ENCODE results near the gene CPEB1. TPM values are rescaled to one million over a fixed set of nuclear protein-coding genes. Genes with fewer than 3 reads are reported as not detected.

CPEB1 gene
- total RNA-seq, 1 donor from 2014 or later = 0.72 TPM

DNA sequence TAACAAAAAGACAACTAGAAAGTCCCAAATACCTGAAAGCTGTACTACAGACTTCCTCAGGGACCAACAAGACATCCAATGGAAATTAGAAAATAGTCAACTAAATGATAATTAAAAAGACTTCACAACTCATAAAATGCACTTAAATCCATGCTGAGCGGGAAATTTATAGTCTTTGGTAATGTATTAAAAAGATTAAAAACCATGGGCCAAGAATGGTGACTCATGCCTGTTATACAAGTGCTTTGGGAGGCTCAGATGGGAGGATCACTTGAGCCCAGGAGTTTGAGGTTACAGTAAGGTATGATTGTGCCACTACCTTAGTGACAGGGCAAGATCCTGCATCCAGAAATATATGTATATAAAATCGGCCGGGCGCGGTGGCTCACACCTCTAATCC lies 45.0 kb downstream of the CPEB1 start:
- ATAC-seq (no peak), DNase-seq (no peak)
- intact Hi-C loops (cut with micrococcal nuclease) = no loop called here

DNA sequence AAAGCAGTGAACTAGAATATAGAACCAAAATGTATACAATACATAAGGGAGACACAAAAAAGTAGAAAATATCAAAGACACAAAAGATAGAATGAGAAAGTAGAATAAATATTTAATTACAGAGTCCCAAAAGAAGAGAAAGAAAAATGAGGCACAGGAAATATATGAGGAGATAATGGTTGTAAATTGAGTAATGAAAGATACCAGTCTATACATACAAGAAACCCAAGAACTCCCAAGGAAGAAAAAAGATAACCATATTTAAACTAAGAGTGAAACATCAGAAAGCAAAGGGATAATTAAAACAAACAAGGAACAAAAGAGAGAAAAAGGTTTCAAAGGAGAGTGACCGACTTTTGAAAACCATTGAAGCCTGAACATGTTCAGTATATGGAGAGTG lies 47.3 kb downstream of the CPEB1 start:
- intact Hi-C loops (cut with micrococcal nuclease) = no loop called here
- ATAC-seq (no peak), DNase-seq (no peak)

DNA sequence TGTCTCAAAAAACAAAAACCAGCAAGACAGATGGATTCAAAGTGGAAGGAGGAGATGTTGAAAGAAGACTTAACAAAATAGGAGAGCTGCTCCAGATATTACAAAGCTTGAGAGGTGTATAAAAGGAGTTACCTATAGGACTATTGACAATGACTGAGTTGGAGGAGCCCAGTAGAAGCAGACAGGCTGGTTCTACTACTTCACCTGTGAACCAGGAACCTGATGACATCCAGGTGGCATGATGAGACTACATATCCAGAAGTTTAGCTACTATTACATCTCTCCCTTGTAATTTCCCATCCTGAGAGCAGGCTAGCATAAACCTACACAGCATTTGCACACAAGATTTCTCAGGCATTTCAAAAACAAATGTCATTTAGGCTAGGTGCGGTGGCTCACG lies 49.3 kb downstream of the CPEB1 start:
- no peak for ATAC-seq
- no peak for DNase-seq
- intact Hi-C loops (cut with micrococcal nuclease) = no loop called here

DNA sequence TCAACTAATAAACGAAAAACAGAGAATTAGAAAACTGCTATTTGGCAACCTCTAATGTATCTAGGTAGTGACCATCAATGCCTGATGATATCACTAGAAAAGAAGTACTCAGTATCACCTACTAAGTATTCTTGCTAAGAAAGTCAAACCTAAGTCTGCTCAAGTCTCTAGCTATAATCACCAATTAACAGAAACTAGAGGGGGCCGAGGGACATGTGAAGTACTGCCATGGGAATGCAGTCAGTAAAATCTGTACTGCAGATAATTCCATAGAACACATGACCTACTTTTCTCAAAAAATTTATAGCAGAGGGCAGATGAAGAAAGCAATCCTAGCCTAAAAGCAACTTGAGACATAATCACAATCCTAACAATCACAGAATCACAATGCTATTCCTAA lies 51.4 kb downstream of the CPEB1 start:
- no peak for ATAC-seq
- intact Hi-C loops (cut with micrococcal nuclease) = no loop called here
- DNase-seq = no peak

DNA sequence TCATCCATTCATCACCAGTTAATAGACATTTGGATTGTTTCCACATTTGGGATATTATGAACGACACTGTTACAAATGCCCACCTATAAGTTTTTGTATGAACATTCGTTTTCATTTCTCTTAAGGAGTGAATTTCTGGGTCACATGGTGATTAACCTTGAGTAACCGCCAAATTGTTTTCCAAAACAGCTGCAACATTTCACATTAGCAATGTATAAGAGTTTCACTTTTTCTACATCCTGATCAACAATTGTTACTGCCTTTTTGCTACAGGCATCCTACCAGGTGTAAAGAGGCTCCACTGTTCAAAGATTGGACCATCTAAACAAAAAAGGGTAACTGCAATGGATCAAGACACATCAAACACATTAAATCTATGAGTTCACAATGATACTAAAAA lies 52.0 kb downstream of the CPEB1 start:
- intact Hi-C loops (cut with micrococcal nuclease) = no loop called here
- ATAC-seq = no peak
- DNase-seq = no peak

DNA sequence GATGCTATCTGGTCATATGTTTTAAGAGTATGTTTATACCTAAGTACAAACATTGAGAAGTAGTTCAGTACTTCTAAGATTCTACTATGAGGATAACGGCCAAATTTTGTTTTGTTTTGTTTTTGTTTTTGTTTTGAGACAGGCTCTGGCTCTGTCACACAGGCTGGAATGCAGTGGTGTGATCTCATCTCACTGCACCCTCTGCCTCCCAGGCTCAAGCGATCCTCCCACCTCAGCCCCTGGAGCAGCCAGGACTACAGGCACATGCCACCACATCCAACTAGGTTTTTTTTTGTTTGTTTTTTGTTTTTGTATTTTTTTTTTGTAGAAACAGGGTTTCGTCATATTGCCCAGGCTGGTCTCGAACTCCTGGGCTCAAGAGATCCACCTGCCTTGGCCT lies 59.4 kb downstream of the CPEB1 start:
- no peak for DNase-seq
- intact Hi-C loops (cut with micrococcal nuclease) = no loop called here

DNA sequence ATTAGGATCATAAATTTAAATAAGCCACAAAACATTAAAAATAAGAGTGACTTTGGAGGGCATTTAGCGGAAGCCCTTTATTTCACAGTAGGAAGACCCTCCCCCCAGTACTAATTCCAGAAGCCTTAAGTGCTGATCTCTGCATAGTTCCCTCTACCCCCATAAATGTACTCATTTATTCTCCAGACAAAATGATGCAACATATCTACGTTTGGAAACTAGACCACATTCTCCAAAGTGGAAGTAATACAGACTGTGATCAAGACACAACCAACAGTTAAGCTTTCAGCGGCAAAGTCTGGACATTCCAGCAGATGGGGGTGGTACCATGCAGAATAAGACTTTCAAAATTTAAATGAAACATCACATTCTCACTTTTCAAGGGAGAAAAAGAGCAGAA lies 62.1 kb downstream of the CPEB1 start:
- DNase-seq (no peak), ATAC-seq (no peak)
- intact Hi-C loops (cut with micrococcal nuclease) = no loop called here

More for the DNA sequence above, 59.4 kb downstream of the CPEB1 start:
- no peak for ATAC-seq

DNA sequence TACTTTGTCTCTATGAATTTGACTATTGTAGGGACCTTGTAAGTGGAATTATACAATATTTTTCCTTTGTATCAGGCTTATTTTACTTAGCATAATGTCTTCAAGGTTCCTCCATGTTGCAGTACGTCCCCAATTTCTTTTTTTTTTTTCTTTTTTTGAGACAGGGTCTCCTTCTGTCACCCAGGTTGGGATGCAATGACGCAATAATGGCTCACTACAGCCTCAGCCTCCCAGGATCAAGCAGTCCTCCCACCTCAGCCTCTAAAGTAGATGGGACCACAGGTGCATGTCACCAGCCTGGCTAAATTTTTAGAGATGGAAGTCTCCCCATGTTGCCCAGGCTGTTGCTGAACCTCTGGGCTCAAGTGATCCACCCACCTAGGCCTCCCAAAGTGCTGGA lies 66.5 kb downstream of the CPEB1 start:
- intact Hi-C loops (cut with micrococcal nuclease) = no loop called here
- ATAC-seq (no peak), DNase-seq (no peak)

DNA sequence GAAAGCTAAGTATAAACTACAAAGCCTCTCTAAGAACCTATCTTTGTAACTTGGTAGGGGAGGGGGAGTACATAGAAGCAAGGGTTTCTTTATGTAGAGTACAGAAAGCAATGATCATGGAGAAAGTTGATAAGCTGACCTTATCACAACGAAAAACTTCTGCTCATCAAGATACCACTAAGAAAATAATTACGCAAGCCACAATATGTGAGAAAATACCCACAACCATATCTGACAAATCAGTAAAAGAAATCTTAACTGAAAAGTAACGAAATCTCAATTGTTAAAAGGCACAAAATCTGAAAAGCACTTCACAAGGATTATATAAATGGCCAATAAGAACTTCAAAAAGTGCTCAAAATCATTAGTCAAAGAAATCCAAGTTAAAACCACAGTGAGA lies 71.8 kb downstream of the CPEB1 start:
- DNase-seq (no peak), ATAC-seq (no peak)
- intact Hi-C loops (cut with micrococcal nuclease) = no loop called here

DNA sequence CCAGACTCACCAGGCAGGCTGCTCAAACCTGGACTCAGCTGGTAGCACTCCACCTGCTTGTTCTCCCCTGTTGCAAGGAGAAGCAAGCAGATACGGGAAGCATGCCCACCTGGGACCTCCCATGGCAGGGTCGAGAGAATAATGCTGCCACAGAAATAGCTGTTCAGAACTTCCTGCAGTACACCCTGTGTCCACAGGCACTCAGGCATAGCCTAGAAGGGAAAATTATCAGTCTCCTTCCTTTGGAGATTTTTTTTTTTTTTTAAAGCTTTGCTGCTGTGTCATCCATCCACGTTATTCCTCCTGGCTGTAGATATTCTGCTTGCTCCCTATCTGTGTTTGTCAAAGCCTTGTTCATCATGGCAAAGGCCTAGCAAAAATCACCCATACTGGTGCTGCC lies 74.2 kb downstream of the CPEB1 start:
- intact Hi-C loops (cut with micrococcal nuclease) = no loop called here
- ATAC-seq (no peak), DNase-seq (no peak)

DNA sequence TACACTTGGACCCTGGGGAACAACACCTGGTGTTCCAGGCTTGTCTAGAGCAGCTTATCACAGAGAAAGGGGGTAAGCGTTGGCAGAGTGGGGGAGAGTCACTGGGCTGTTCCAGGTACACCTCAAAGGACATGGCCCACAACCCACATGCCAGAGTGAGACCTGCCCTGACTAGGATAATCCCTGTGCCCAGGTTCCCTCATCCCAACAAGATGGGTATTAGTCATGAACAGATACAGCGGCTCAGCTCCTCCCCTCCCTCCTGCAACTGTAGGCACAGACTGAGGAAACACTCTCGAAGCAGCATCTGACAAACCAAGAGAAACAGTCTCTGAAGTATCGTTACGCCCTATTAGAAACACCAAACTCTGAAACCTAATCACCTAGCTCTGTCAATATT lies 74.9 kb downstream of the CPEB1 start:
- intact Hi-C loops (cut with micrococcal nuclease) = no loop called here
- ATAC-seq (peak; percentile 8), DNase-seq (no peak)

DNA sequence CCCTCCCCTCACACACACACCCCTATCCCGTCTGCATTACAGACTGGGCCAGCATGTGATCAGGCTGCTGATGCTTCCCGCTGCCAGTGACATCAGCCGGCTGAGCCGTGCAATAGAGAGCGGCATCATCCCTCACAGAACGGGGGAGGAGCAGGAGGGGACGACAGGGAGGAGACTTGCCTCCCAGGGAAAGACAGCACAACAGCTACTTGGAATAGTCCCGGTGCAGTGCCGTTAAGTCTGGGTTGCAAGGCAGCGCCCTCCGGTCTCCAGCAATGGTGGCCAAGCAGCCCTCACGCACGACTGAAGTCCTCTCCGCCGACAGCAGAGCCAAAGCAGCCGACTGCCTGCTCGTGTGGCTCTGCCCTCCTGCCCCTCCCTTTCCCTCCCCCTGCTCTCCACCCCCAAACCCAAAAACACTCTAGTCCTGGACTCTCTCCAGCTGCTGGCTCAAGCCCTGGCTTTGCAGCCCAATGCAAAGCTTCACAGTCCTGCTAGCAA lies 75.4 kb downstream of the CPEB1 start:
- DNase-seq = peak; percentile 73
- intact Hi-C loops (cut with micrococcal nuclease) = no loop called here
- ATAC-seq = peak; percentile 95

DNA sequence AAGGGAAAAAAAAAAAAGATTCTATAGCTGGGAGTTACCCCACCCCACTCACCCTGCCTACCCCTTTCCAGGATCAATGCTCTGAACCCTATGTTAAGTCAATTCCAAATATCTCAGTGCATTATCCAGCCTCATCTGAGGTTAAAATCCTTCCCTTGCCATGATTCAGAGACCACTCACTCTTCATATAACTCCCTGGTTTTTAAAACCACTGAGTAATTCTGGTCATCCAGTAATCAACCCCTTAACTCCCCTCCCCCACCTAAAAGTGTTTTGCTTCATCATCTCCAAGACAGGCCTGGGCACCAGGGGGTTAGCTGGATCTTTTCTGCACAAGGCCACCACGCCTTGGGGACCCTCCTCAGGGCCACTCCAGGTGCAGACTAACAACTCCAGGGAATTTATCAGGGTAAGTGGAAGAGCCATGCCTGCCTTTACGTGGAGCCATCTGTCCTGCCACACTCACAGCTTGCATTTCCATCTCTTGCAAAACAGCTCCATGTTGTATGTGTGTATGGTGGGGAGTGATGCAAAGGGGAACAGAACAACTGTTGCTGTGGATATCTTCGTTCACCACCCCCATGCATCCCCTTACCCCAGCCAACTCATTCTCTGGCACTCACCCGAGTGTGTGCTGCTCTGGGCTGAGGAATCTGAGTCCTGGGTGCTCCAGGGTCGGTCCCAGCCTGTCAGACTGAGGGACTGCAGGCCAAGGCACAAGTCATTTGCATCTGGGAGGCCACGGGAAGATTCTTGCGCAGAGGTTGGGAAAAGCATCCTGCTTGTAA lies 76.2 kb downstream of the CPEB1 start:
- ATAC-seq (no peak), DNase-seq (no peak)
- intact Hi-C loops (cut with micrococcal nuclease) = no loop called here

DNA sequence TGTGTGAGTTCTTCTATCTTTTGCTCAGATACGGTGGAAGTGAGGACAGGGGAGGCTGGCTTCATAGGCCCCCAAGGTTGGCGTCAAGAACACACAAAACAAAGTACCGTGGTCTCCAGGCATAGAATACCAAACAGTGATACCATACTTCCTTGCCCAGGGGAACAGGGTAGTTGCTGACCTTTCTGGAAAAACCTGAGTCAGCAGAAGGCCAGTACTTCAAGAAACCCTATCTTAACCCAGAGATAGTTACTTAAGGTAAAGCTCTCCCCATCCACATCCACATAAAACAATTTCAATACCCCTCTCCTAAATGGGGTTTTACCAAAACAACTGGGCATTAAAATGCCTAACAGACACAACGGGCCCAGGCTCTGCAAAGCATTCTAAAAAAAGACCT lies 77.3 kb downstream of the CPEB1 start:
- intact Hi-C loops (cut with micrococcal nuclease) = no loop called here
- ATAC-seq (no peak), DNase-seq (no peak)

DNA sequence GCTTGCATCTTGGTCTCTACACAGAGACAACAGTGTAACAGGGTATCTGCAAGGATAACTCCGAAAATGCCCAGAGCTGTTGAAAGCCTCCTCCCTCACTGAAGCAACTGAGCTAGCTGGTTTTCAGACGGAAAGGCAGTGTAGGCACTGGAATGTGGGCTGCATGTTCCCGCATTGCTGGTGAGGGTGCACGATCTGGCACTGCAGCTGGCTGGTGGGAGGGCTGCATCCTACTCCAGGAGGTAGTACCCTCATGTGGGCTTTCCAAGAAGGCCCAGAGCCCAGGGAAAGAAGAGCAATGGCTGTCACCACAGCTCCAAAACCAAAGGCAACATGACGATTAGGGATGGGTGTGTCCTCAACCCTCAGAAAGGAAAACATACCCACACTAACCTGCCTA lies 78.2 kb downstream of the CPEB1 start:
- no peak for DNase-seq
- intact Hi-C loops (cut with micrococcal nuclease) = no loop called here
- no peak for ATAC-seq

DNA sequence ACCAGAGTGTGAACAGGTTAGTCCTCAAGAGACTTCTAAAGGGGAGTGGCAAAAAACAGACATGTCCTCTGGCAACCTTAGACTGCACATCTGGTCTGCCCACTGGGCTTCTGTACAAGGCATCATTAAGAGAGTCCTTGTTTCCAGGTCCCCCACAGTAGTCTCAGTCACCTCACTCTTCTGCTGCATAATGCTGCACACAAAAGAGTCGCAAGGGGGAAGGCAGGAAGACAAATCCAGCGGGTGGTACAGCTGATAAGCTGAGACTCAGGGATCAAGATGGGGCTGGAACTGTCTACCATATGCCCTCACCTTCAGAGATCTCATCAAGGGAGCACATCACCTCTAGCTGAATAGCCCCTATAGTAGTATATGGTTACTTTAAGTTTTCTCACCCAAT lies 79.5 kb downstream of the CPEB1 start:
- no peak for ATAC-seq
- DNase-seq = no peak
- intact Hi-C loops (cut with micrococcal nuclease) = no loop called here

DNA sequence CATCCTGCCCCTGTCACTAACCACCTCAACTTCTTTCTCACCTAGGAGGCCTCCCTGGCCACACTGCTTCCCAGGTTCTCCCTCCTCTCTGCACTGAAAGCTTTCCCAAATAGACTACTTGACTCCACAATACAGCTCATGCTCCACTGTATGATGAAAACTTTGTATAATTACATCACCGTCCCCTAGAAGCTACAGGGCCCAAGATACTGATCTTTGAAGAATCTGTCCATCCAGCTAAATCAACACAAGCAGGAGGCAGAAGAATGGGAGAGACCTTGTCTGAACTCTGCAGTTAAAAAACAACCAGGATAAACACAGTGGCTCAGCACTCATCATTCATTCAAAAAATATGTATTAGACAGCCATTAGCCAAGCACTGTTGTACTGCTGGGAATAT lies 80.5 kb downstream of the CPEB1 start:
- intact Hi-C loops (cut with micrococcal nuclease) = no loop called here
- no peak for DNase-seq
- ATAC-seq = no peak

DNA sequence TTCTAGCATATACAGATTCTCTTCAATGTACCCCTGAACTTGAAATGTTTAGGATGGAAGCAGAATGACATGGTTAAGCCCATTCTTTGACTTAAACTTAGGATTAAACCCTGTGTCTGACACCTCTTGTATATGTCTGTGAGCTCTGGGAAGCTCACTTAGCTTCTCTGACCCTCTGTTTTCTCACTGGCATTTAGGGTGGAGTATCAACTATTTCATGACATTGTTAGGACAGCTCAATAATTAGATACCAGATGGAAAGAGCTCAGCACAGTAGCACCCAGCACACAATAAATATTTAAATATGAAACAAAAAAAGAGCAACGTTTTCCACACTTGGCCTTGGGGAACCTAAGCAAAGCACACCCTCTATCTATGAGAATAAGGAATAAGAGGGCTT lies 88.7 kb downstream of the CPEB1 start:
- intact Hi-C loops (cut with micrococcal nuclease) = no loop called here
- ATAC-seq (no peak), DNase-seq (no peak)

DNA sequence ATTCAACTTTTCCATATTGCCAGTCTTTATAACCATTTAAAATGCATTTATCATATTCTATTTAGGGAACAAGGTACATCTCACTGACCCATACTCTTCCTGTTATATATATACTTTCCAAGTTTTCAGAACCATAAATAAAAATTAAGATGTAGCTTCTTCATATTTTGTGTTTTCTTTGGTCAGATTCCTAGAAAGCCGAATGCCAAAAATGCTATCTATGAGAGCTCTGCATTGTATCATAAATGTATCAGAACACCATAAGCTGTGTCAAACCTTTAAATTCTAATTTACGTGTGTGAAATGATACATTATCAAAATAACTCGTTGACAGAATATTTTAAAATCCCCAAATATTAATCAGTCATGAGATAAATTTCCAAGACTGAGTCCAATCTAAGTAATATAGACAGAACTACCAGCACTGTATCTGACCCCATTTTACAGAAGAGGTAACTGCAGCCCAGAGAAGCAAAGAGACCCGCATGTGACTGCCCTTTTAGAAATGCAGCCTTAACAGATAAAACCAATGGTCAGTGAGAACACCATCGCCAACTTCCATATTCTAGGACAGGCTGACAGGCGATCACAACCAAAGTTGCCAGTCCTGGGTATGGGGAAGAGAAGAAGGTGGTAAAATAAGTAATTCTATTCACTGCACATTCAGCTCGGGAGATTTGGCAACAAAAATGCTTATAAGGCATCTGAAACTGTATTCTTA lies 90.7 kb downstream of the CPEB1 start:
- ATAC-seq (no peak), DNase-seq (no peak)
- intact Hi-C loops (cut with micrococcal nuclease) = no loop called here

DNA sequence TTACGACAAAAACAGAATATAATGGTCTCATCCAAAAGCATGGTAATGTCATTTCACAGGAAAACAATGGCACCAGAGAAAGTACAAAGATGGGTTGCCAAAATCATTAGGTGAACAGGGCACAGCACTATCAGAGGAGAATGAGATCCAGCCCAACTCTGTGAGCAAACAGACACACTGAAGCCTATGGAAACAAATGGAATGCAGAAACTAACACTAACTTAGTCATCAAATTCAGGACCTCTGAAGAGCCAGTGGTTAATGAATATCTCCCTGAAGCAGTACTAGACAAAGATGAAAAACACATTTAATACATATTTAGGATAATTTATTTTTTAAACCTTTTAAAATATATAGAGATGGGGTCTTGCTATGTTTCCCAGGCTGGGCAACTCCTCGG lies 92.3 kb downstream of the CPEB1 start:
- intact Hi-C loops (cut with micrococcal nuclease) = no loop called here
- no peak for ATAC-seq
- DNase-seq = no peak

DNA sequence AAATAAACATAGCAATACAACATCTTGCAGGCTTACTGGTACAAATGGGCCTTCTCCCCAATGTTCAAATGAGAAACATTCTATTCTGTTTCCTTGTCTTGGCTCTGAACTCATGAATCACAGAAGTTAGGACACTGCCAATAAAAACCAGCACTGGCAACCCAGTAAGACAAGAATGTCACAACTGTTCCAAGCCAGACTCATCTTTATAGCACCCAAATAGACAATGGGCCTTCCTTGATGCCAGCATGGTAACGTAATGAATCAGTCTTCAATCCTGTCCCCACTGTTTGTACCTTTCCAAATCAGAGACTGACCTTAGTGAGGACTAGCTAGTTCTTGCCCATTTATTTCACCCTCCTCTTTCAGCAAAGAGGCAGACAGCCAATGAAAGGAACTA lies 92.8 kb downstream of the CPEB1 start:
- no peak for ATAC-seq
- intact Hi-C loops (cut with micrococcal nuclease) = no loop called here
- DNase-seq = no peak

All from left ventricle myocardium superior (tissue), 1 donor.